Smooth muscle cell (in vitro differentiated cells): ENCODE results near the gene ABCB4. TPM values are rescaled to one million over a fixed set of nuclear protein-coding genes. Genes with fewer than 3 reads are reported as not detected.

ENCODE experiments used
- DNase-seq: peaks from one replicate; lab custom pipeline; 2025; ENCODE audit not compliant: unreplicated experiment; lab: John Stamatoyannopoulos, UW
- H2AFZ ChIP-seq: fragments of 200-600 bp; sonication (generic); 2 replicates; pipeline ENCODE4 v1.6.0; 2016; ENCODE audit warnings: antibody characterized with exemption, low read depth, mild to moderate bottlenecking
- H3F3A ChIP-seq: fragments of 200-600 bp; sonication (generic); 2 replicates; pipeline ENCODE4 v1.6.0; 2017; ENCODE audit warnings: antibody characterized with exemption, low read depth
- H3K27ac ChIP-seq: fragments of 200-600 bp; sonication (generic); 2 replicates; pipeline ENCODE4 v1.5.1; 2016; ENCODE audit warnings: low read depth, mild to moderate bottlenecking
- H3K27me3 ChIP-seq: fragments of 200-600 bp; sonication (generic); 2 replicates; pipeline ENCODE4 v1.6.1; 2016; ENCODE audit warnings: low read depth, mild to moderate bottlenecking
- H3K36me3 ChIP-seq: fragments of 200-600 bp; sonication (generic); 2 replicates; pipeline ENCODE4 v1.5.1; 2016; ENCODE audit warnings: low read depth
- H3K4me1 ChIP-seq: fragments of 200-600 bp; sonication (generic); 2 replicates; pipeline ENCODE4 v1.5.1; 2016; ENCODE audit warnings: low read depth
- H3K4me2 ChIP-seq: fragments of 200-600 bp; sonication (generic); 2 replicates; pipeline ENCODE4 v1.6.0; 2016; ENCODE audit warnings: mild to moderate bottlenecking
- H3K4me3 ChIP-seq: fragments of 200-600 bp; sonication (generic); 2 replicates; pipeline ENCODE4 v1.5.1; 2016; ENCODE audit warnings: mild to moderate bottlenecking
- H3K79me2 ChIP-seq: fragments of 200-600 bp; sonication (generic); 2 replicates; pipeline ENCODE4 v1.6.0; 2016; ENCODE audit warnings: low read depth, mild to moderate bottlenecking
- H3K9ac ChIP-seq: fragments of 200-600 bp; sonication (generic); 2 replicates; pipeline ENCODE4 v1.6.0; 2016; ENCODE audit warnings: low read depth
- H3K9me3 ChIP-seq: fragments of 200-600 bp; sonication (generic); replicated peaks from 2 replicates; pipeline ENCODE4 v1.5.1; 2016; ENCODE audit warnings: low read depth
- H4K20me1 ChIP-seq: fragments of 200-600 bp; sonication (generic); 2 replicates; pipeline ENCODE4 v1.6.0; 2016; ENCODE audit warnings: low read depth
- WGBS: methylation state at CpG from one replicate; pipeline ENCODE4 v1.1.7; 2016; ENCODE audit warnings: low lambda C conversion rate; 5-methylcytosine and 5-hydroxymethylcytosine counted together
- polyA plus RNA-seq: library from polyadenylated mRNA; unstranded; fragments of >200 nt; fragmentation: Nextera tagmentation; extraction: Ambion mirVana; gene quantifications from 2 replicates; pipeline ENCODE4 v1.2.1, GENCODE V29; 2016
- total RNA-seq: library from RNA; depleted of rRNA; stranded (reverse); fragments of >200 nt; gene quantifications from 2 replicates; pipeline ENCODE4 v1.2.3, GENCODE V29; 2014
- TF ChIP-seq, protein P1 (sequence below): fragments of 200-600 bp; sonication (generic); IDR thresholded peaks from 2 replicates; pipeline ENCODE4 v1.5.1; 2017; ENCODE audit warnings: borderline replicate concordance, mild to moderate bottlenecking, antibody characterized with exemption; ENCODE audit not compliant: insufficient read depth, poor library complexity, severe bottlenecking

The ABCB4 gene
- total and polyA plus RNA-seq, 2 experiments from 2014 or later: 0.40 to 1.1 TPM

DNA sequence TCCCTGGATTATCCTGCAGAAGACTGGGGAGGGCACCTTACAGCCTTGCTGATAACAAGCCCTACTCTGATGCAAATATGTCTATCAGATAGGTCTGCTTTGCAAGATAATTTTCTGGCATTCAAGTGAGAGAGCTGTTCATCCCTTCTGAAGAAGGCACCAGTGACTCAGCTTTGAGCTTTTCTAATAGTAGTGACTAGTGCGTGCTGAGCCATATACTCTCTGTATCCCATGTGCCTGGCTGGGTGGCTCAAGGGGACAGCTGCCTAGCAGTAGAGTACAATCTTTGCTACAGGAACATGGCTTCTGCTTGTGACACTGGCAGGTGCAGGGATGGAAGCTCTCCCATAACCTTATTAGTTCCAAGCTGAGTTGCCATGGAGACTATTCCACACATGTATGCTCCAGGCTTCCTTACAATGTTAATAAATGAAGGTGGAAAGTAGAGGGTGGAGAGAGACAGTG, 35.0 kb upstream of the ABCB4 start:
- Histone ChIP-seq H3K9ac (no peak overlapping the region), H3F3A (no peaks in the 10 kb centered on the region), H3K4me2 (no peak overlapping the region), H3K27ac (no peak overlapping the region), H3K79me2 (no peaks in the 10 kb centered on the region), H2AFZ (no peak overlapping the region), H3K27me3 (no peaks in the 10 kb centered on the region), H3K36me3 (no peaks in the 10 kb centered on the region), H3K4me1 (no peaks in the 10 kb centered on the region), H3K9me3 (no peaks in the 10 kb centered on the region), H3K4me3 (no peak overlapping the region), H4K20me1 (no peaks in the 10 kb centered on the region)
- TF ChIP-seq, protein P1, sequence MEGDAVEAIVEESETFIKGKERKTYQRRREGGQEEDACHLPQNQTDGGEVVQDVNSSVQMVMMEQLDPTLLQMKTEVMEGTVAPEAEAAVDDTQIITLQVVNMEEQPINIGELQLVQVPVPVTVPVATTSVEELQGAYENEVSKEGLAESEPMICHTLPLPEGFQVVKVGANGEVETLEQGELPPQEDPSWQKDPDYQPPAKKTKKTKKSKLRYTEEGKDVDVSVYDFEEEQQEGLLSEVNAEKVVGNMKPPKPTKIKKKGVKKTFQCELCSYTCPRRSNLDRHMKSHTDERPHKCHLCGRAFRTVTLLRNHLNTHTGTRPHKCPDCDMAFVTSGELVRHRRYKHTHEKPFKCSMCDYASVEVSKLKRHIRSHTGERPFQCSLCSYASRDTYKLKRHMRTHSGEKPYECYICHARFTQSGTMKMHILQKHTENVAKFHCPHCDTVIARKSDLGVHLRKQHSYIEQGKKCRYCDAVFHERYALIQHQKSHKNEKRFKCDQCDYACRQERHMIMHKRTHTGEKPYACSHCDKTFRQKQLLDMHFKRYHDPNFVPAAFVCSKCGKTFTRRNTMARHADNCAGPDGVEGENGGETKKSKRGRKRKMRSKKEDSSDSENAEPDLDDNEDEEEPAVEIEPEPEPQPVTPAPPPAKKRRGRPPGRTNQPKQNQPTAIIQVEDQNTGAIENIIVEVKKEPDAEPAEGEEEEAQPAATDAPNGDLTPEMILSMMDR: no peak
- no peak for DNase-seq
- WGBS: 33% methylated on average over 1 of the region's 1 CpG

DNA sequence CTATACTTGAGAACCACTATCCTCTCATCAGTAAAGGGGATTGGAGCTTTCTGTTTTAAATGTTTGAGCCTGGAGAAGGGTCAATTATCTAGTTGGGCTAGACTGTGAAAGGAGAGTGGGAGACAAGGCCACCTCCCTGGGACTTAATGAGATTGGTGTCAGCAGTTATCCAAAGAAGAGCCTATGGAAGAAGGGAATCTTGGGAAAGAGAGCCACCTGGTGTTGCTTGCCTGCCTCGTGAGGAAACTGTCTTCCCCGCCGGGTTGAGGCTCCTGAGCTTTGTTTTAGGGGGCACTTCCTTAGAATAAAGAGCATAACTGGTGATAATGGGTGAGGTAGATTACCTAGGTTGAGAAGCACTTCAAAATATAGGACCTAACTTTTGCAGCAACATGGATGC, 32.0 kb upstream of the ABCB4 start:
- no peaks in the 10 kb centered on the region for H3K4me1 ChIP-seq
- H2AFZ ChIP-seq: no peak overlapping the region
- H3K27ac ChIP-seq: no peak overlapping the region
- TF ChIP-seq, protein P1: no peak
- no peaks in the 10 kb centered on the region for H4K20me1 ChIP-seq
- no peaks in the 10 kb centered on the region for H3K9me3 ChIP-seq
- H3K27me3 ChIP-seq: no peaks in the 10 kb centered on the region
- H3K9ac ChIP-seq: no peak overlapping the region
- WGBS: 29% methylated on average over 3 of the region's 3 CpGs
- H3K36me3 ChIP-seq: no peaks in the 10 kb centered on the region
- no peak for DNase-seq
- H3K4me3 ChIP-seq: no peak overlapping the region
- no peaks in the 10 kb centered on the region for H3K79me2 ChIP-seq
- H3F3A ChIP-seq: no peaks in the 10 kb centered on the region
- H3K4me2 ChIP-seq: no peak overlapping the region

DNA sequence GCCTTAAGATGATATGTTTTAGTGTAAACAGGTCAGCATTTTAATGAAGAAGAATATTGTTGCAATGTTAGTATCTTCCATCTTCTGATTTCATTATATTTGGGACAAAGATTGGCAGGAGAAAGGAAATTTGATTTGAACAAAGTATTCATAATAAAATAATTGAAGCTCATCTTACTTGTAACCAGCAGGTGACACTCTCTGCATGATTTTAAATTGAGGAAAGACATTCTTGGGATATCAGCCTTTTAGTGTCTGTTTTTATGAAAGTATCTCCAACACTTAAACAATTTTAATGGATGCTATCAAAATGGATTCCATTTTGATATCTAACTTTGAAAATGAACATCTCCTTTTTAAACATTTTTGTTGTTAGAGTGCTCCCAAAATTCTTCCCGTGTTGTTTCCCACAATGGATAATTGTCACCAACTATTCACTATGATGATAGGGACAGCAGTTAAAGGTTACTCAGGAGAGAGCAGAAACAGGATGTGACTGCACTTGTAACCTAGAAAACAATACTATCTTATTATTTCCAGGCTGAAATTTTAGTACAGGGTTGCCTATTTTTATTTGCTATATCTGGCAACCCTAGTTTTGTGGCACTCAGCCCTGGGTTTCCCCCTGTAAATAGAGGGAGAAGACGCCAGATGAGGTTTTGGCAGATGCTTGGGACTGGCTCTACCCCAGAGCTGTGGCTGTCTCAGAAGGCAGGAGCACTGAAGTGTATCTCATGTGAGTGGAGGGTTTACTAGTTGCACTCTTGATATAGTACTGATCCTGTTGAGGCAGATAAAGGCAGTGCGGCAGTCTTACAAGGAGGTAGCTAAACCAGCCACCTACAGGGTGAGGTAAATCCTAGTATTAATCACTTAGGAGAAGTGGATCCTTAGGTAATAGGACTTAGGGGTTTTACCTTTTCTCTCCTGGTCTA, 31.0 kb upstream of the ABCB4 start:
- H3K27me3 ChIP-seq: no peaks in the 10 kb centered on the region
- H3K9ac ChIP-seq: no peak overlapping the region
- no peaks in the 10 kb centered on the region for H3K36me3 ChIP-seq
- H3K4me3 ChIP-seq: no peak overlapping the region
- H3K27ac ChIP-seq: no peak overlapping the region
- no peaks in the 10 kb centered on the region for H3K4me1 ChIP-seq
- H3F3A ChIP-seq: no peaks in the 10 kb centered on the region
- DNase-seq: no peak
- H3K9me3 ChIP-seq: no peaks in the 10 kb centered on the region
- WGBS: 85% methylated on average over 3 of the region's 3 CpGs
- TF ChIP-seq, protein P1: peak; percentile 52
- no peak overlapping the region for H3K4me2 ChIP-seq
- H2AFZ ChIP-seq: no peak overlapping the region
- H3K79me2 ChIP-seq: no peaks in the 10 kb centered on the region
- H4K20me1 ChIP-seq: no peaks in the 10 kb centered on the region
